ENCODE measurements around the gene SLC6A17.

SLC6A17 gene

DNA sequence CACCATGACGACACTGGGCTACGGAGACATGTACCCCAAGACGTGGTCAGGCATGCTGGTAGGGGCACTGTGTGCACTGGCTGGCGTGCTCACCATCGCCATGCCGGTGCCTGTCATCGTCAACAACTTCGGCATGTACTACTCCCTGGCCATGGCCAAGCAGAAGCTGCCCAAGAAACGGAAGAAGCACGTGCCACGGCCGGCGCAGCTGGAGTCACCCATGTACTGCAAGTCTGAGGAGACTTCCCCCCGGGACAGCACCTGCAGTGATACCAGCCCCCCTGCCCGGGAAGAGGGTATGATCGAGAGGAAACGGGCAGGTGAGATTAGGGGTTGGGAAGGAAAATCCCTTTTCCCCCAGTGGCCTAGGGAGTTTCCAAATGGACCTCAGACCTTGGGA is 73.3 kb downstream of the SLC6A17 start:
- no peak for DNase-seq

DNA sequence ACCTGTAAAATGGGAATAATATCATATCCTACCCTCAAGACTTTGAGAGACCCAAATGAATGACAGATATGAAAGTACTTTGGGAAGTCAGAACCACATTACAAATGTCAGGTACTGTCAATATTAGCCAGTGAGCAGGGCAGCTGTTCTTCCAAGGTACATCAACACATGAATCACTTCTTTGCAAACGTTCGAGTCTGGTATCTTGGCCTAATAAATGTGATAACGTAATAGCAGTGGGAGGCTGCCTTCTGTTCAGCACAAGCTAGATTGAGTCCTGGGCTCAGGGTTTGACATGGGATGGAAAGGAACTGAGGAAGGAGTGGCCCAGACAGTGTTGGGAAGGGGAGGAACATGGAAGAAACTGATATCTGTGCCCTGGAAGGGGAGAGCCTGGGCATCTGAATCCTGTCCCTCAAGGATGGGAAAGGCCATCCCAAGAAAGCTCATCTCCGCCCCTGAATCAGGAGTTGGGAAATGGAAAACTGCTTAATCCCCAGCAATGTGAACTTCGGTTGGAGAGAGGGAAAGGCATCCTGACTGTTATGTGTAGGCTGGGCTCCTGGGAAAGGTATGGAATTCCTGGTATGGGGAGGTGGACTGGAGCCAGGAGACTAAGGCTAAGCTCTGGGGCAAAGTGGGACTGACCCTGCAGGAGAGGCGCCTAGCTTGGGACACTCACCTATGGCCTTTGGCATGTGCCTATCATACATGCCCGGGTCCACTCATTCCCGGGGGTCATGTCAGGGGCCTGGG is 74.1 kb downstream of the SLC6A17 start:
- DNase-seq: no peak

DNA sequence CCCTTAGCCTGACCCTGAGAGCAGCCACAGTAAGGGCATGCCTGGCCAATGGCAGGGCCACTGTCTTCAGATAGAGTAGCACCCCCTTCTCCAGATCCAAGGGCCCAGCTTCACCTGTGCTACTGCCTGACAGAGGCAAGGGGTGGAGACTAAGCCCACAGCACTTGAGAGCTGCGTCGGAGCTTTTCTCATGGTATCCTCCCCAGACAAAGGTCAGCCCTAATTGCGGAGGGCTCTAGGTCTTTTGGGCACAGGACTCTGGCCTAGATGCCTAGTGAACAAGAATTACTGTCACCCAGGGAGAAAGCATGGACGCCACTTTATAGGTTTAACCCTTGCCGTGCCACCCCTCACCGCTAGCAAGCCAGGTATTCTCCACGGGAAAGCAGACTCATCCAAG is 74.9 kb downstream of the SLC6A17 start:
- DNase-seq: no peak

DNA sequence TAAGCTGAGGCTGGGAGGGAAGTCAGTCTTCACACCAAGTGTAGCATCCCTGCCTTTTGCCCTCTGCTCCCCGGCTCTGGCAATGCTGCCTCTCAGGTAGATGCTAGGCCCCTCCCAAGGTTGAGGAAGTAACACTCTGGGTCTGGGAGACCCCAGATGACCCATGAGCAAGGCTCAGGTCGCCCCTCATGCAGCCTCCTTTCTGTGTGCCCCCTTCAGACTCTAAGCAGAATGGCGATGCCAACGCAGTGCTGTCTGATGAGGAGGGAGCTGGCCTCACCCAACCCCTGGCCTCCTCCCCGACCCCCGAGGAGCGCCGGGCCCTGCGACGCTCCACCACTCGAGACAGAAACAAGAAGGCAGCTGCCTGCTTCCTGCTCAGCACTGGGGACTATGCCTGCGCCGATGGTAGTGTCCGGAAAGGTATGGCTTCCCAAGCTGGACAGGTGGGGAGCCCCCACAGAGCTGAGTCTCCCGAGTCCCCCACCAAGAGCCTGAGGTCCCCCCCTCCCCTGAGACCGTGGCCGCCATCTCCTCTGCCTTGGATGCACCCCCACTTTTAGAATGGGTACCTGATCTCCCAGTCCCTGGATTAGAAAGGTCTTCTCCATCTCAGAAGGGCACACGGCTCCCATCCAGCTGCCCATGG is 75.6 kb downstream of the SLC6A17 start:
- no peak for DNase-seq

DNA sequence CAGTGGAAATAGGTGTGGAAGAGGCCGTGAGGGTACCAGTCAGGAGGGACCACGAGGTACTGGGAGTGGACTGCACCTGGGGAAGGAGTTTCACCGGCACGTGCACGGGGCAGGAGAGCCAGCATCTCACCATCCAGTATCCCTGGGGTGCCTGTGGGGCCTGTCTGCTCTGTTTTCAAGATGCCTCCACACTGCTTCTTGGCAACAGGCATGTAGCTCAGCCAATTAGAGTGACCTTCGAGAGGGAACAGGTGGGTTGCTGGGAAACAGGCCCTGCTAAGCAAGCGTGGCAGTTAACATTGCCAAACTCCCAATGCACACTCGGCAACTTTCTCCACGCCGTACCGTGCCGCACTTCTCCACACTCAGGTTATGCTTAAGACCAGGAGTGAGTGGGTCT is 77.5 kb downstream of the SLC6A17 start:
- DNase-seq: no peak

DNA sequence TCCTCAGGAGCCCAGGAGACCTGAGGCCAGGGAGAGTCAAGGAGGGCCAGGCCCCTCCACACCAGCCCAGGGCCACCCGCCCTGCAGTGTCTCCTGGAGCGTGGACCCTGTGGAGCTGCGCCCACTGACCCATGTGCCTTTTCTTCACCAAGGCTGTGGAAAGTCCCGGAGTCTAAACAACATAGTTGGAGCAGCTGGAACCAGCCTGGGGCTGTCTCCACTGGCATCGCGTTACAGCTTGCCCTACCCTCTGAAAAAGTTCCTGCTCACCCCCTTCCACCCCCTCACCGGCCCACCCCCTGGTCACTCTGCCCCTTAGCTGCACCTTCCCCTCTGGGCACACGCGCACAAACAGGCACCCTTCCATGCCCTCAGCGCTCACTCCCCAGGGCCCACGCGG is 78.1 kb downstream of the SLC6A17 start:
- no peak for DNase-seq

DNA sequence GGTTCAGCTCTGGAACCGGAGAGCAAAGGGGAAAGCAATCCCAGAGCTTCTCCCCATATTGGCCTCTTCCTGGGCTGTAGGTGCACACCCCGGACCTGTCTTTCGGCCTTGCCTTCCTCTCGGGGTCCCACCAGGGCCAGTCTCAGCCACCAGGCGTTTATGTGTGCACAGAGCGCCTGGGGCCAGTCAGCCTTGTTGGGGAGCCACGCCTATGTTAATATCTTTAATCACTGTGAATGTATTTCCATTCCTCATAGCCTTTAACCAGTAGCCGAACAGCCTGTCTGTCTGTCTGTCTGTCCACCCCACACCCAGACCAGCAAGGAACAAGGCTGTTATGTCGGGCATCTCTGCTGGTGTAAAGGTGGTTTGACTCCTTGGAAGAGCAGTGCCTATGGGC is 78.6 kb downstream of the SLC6A17 start:
- no peak for DNase-seq

DNA sequence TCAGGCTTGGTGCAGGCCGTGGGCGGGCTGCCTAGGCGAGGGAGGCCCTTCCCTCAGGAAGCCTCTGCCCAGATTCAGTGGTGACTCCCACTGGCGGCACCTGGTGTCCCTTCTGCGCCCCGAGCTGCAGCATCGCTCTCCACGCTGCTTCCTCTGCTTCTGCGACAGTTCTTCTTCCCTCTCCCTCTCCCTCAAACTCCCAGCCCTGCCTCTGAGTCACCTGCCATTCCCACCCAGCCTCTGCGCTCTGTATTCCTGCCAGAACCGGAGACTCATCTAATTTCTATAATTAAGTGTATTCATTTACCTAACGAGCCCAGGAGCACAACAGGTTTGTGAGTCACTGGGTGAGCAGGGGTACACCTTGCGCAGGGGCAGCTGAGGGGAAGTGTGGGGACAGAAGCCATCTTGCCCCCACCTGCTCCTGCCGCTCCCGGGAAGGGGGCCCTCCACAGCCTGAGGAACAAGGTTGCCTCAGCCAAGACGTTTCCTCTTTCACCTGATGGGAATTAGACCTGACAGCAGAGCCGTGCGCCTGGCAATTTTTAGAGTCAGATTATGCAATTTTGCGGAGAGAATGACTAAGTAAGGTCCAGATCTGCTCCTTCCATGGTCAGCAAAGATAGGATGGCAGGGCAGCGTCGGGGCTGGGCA is 79.2 kb downstream of the SLC6A17 start:
- DNase-seq: no peak

DNA sequence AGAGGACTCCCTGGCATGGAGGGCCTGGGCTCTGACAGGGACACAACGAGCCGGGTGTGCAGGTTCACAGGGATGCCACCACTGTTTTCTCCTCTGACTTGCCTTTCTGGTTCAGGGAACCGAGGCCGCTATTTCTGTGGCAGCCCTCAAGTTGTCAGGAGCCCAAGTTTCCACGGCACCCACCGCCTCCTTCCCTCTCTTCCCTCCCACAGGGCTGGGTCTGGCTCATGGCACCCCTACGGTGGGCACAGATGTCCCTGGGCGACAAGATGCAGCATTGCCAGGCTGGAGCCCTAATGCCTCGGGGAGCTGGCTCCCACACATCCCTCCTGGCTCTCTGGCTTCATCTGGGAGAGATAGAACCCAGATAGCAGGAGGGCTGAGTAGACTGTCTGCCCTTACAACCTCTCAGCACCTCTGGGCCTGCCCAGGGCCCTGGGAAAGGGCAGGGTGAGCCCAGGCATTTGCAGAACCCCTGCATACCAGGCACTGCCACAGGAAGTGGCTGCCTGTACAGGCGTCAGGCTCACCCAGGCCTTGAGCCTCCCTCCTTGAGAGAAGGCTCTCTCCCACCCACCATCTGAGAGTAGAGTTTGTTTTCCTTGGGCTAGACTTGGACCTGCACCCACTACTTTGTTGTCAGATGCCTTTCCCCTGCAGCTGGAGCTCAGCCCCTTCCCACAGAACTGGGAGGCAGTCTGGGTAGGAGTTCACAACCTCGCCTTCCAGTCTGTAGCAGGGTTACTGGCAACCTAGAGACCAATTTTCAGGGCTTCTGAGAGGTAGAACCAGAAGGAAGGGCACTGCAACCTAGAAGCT is 80.3 kb downstream of the SLC6A17 start:
- DNase-seq: no peak

DNA sequence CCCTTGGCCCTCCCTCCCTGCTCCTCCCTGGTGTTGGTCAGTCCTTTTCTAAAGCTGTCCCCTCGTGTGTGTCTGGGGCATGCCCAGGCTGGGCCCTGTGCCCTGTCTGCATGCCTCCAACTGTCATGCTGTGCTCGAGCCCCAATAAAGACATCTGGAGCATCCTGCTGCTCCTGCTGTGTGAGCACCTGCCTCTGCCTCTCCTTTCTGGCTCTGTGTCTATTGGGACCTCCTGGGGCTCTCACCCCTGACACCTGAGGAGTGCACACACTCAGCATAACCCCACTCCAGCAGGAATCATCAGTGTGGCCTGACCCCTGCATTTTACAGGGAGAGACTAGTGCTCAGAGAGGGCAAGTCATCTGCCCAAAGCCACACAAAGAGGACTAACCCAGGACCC is 83.6 kb downstream of the SLC6A17 start:
- no peak for DNase-seq

DNA sequence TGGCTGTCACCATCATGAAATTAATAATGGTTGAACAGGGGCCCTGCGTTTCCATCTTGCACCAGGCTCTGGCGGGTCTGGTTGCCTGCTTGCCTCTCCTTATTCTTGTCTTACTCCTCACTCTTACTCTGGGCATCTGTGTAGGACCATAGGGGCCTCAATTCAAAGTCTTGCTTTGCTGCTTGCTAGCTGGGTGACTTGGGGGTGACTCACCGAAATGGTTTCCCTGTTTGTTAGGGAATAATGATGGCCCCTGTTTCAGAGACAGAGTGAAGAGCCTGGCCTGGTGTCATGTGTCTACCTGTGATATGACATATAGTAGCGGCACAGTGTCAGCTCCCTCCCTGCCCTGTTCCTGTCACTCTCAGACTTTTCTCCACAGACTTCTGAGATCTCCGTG is 84.4 kb downstream of the SLC6A17 start:
- DNase-seq: no peak

DNA sequence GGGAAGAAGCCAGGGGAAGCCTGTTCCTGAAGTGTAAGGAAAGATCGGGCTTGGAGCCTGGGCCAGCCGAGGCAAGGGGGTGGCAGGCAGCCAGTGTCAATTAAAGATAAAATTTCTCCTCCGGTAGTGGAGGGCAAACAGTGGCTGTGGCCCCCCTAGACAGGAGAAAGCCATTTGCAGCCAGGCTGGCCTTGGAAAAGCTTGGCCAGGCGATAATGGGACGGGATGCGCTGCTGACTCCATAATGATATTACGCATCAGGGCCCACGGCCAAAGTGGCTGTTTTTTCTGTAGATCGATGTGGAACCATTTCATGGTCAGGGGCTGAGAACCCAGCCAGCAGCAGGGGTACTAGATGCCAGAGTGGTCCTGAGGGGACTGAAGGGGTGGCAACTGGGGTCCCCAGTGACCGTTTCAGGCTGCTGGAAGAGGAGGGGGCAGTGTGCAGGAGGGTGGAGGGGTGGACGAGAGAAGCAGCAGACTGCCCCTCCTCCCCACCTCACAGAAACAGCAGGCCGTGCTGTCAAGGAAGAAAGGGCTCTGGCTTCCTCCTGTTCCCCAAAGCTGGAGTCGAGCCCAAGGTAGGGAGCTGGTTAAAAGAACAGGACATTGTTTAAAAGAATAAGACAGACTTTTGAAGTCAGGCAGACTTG is 85.0 kb downstream of the SLC6A17 start:
- no peak for DNase-seq

DNA sequence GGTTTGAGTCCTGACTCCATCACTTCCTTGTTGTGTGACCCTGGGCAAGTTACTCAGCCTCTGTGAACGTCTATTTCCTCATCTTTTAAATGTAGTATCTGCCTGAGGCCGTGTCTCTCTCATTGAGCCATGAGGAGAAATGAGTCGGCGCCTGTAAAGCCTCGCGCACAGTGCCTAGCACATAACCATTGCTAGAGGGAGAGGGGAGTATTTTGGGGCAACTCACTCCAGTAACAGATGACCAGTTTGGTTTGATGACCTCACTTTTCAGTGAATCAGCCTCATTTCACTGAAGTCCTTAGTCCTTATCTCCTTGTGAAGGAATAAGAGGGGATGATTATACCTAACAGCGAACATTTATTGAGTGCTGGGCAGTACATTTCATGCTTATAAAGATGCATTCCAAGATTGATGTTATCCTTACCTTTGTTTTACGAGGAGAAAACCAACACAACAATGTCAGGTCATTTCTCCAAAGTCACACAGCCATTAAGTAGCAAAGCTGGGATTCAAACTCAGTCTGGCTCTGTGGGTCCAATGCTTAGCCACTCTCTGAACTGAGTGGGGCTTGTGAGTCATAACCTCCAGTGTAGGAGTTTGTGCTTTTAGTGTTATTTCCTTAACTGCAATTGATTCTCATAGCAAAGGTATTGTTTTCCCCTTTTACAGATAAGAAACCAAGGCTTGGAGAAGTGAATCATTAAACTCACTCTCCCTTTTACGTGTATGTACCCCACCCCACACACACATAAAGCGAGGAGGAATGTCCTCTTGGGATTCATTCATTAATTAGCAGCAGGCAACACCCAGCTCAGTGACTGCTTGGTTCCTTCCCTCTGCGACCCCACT is 85.8 kb downstream of the SLC6A17 start:
- no peak for DNase-seq

DNA sequence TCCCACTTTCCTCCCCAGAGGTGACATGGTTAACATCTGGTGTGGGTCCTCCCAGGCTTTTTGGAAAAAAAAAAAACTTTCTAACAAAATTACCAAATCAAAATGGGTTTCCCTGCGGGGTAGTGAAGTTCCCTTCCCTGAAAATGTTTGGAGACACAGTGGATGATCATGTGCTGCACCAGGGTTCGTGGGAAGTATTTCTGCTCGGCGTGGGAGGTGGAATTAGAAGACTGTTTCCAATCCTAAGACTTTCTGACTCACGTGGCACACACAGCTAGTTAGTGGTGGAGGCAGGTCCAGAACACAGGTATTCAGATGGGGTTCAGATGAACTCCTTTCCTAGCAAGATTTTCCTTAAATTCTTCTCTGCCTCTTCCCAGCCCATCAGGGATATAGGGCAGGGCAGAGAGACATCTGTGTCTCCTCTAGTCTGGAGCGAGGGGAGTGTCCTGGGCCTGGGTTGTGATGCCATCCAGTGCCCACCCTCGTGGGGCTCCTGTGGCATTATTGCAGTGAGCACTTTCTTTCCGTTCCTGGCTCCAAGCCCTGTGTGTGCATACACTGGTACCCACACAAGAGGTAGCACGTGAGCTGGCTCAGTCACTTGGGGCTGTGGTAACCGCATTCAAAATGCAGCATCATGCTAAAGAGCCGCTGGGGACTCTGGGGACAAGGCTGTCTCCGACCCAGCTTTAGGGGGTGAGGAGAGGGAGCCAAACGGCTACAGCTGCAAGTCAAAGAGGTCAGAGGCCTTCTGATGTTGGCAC is 87.3 kb downstream of the SLC6A17 start:
- no peak for DNase-seq

DNA sequence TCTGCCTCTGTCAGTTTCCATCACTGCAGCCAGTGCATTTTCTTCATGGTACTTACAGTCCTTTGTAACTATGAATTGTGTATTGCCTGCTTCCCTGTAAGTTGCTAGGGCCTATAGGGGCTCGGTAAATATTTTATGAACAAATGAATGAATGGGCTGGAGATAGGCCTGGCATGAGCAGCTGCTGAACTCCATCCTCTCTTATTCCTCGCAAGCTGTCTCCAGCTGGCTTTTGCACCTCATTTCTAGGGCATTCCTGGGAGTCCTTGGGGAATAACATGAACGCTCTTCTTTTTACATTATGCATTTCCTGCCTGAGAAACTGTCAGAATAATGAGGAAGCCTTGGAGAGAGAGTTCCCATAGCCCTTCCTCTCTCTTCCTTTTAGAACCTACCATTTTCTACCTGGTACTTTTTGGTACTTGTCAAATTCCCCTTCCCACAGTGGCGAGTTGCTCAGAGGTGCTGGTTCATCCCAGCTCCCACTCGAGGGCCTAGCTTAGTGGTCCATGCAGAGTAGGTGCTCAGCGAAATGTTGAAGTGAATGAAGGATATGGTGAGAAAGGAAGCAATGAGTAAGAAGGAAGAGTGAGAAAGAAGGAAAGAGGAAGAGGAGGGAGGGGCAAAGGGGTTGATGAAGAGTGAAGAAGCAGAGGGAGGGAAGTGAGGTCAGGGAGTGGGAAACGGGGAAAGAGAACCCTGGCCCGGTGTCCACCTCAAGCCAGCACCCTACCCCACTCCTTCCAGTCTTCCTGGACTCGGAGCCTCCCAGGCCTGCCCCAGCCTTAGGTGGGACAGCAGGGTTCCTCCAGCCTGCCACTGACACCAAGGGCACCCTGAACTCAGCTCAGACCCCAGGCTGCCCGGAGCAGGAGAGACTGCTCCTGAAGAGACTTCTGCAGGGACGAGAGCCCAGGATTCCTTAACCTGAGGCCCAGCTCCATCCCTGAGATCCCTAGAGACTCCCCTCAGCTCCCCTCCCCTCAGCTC is 89.4 kb downstream of the SLC6A17 start:
- DNase-seq: no peak

DNA sequence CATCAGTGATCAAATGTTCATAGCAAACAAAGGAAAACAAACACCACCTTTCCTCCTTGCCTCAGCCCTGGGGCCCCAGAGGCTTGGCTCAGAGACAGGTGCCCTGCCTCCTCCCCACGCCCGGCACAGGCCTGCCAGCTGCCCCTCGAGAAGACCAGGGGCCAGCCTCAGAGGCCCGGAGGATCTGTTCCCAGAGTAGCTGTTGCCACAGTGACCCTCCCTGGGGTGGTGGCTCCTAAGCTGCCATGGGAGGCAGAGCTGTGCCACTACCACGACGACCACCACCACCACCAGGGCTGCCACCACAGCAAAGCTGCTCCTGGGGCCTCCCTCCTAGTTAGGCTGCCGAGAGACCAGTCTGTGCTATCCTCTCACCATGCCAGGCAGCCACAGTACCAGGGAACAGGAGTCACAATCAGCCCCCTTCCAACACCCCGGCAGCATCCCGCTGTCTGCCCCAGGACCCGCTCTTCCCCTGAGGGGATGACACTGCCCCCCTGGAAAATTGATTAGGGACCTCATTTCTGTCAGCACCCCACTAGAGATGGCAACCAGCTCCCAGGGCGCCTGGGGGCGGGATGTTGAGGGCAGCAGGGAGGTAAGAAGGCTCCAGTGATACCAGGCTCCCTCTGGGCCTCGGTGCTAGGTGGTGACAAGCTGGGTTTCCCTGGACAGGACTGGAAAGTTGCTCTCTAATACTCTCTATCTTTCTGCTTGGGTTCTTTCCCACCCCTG is 90.3 kb downstream of the SLC6A17 start:
- no peak for DNase-seq

DNA sequence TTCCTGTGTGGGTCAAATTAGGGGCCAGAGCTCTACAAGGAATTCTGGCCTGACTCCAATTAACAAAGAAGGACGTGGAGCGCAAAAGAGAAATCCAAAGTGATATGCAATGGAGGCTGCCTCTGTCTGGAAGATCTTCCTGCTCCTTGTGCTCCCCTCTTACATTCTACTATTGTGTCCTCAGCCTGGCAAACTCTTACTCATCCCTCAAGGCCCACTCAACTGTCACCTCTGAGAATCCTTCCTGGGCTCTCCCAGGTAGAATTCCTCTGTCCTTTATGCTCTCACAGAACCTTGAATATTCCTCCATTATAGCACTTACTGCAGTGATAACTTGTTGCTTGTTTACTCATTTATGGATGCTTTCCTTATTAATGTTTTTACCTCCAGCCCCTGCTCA is 91.2 kb downstream of the SLC6A17 start:
- no peak for DNase-seq

DNA sequence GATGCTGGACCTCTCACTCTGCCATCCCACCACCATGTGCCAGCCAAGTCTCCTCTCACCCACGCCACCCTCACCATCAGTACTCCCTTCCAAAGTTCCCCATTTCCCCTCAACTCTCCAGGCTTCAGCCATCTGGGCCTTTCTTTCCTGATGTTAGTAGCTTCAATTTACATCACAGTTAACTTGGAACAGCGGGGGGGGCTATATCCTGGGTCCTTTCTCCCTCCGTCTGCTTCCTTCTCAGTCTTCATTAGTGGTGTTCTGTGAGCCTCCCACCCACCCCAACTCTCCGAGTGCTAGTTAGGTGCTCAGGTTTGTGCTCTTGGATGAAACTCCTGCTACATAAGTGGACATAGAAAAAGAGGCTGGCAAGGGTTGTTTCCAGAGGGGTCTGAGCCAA is 91.8 kb downstream of the SLC6A17 start:
- DNase-seq: no peak

DNA sequence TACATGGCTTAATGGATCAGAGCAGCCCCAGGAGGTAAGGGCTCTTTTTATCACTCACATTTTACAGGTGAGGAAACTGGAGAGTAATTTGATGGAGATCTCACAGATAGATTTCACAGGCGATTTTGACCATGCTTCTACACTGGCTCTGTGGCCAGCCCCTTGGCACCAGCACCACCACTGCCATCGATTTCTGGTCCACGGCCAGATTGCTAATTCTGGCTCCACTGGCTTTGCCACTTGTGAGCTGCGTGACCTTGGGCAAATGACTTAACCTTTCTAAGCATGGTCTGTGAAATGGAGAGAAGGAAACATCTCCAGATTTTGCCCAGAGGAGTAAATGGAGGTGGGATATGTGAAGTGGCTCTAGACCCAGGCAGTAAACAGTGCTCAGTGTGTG is 92.4 kb downstream of the SLC6A17 start:
- no peak for DNase-seq
